ENCODE results near the gene ANKK1. TPM values are rescaled to one million over a fixed set of nuclear protein-coding genes. Genes with fewer than 3 reads are reported as not detected.

The ANKK1 gene
- total and polyA plus RNA-seq, 10 of the 15 experiments (the other 5 are each of a cell fraction or from before 2014, with no cell fraction given): not detected

- Histone ChIP-seq H3K4me3 (no peak overlapping the region), H2AFZ (ENCODE audit: control insufficient read depth, low read depth, low read length) (no peak overlapping the region), H3K27me3 (replicated peaks in 1 of 2; ENCODE audit: control insufficient read depth in 2 of 2, insufficient read depth in 2 of 2, low read length in 1 of 2) (peaks cover 0 to 2% of the 10 kb centered on the region in 2 experiments; a peak in 2 of 4 replicates), H4K20me1 (ENCODE audit: control insufficient read depth, insufficient read depth) (no peaks in the 10 kb centered on the region), H3K79me2 (ENCODE audit: control insufficient read depth, insufficient read depth, low read length) (no peaks in the 10 kb centered on the region), H3K4me1 (ENCODE audit: control insufficient read depth, insufficient read depth, low read length) (no peaks in the 10 kb centered on the region), H3K4me2 (ENCODE audit: control insufficient read depth, insufficient read depth) (no peak overlapping the region), H3K36me3 (ENCODE audit: control insufficient read depth in 2 of 2, insufficient read depth in 2 of 2, low read length in 1 of 2) (no peaks in the 10 kb centered on the region), H3K9ac (ENCODE audit: control insufficient read depth, insufficient read depth, low read length) (no peak overlapping the region), H3K9me3 (replicated peaks; ENCODE audit: control insufficient read depth, insufficient read depth, low read length) (no peaks in the 10 kb centered on the region), H3K27ac (ENCODE audit: control insufficient read depth, insufficient read depth) (no peak overlapping the region)
- ChIA-PET SMC1A (ENCODE audit: uncharacterized antibody, unreplicated experiment) (no interaction called here), RAD21 (ENCODE audit: unreplicated experiment) (no interaction called here), POLR2A (interaction anchor here (0.6 kb wide), 1 partner anchor 136 kb away, joined by 4 read pairs; no protein-coding TSS in a partner anchor), CTCF (no interaction called here)
- ATAC-seq (no peak), FAIRE-seq (no peak), DNase-seq (ENCODE audit: low read depth, low spot score) (no peak)
- BruUV-seq (replicated peaks): no TSS peak
- 28% methylated on average over 11 of the region's 11 CpGs for WGBS (ENCODE audit: insufficient coverage, insufficient replicate concordance, low lambda C conversion rate, missing lambda C conversion rate)
- intact Hi-C loops (cut with micrococcal nuclease; ENCODE audit: unreplicated experiment) (no loop called here), in situ Hi-C loops (cut with MboI) (no loop called here)
- TF ChIP-seq BCL3 (IDR thresholded peaks at IDR 0.05; ENCODE audit: borderline replicate concordance, insufficient read depth, low read depth, low read length, poor library complexity, severe bottlenecking) (no peak), NFIC (IDR thresholded peaks at IDR 0.05; ENCODE audit: low read depth, low read length) (no peak), POLR2AphosphoS5 (IDR thresholded peaks at IDR 0.05; ENCODE audit: low read length) (no peak), JUND (IDR thresholded peaks at IDR 0.05; ENCODE audit: low read depth, low read length) (no peak), ZNF592 (IDR thresholded peaks at IDR 0.05) (no peak), PRDM15 (CRISPR knock-in tag; IDR thresholded peaks at IDR 0.05) (no peak), PBX3 (IDR thresholded peaks at IDR 0.05; ENCODE audit: insufficient replicate concordance, low read depth, low read length) (no peak), JUNB (IDR thresholded peaks at IDR 0.05) (no peak), ASH2L (IDR thresholded peaks at IDR 0.05; ENCODE audit: borderline replicate concordance, low read depth) (no peak), ZSCAN29 (IDR thresholded peaks at IDR 0.05) (no peak), BRCA1 (IDR thresholded peaks at IDR 0.05; ENCODE audit: low read depth, low read length) (no peak)
Measured at GRCh38 chr11:113394919-113395318, 7.3 kb downstream of the ANKK1 start.

Data from GM12878 (cell line).